GM12891 (cell line): ENCODE data around the gene SLC2A4.

Experiments
- POLR2A ChIP-seq: IDR thresholded peaks from 2 replicates; pipeline ENCODE4 v1.6.1; 2011; ENCODE audit warnings: low read depth, low read length, control low read depth
- POLR2AphosphoS5 ChIP-seq: IDR thresholded peaks from 2 replicates; pipeline ENCODE4 v1.6.1; 2011; ENCODE audit warnings: low read depth, low read length, control low read depth
- POU2F2 ChIP-seq: IDR thresholded peaks from 2 replicates; pipeline ENCODE4 v1.6.1; 2011; ENCODE audit warnings: low read depth, mild to moderate bottlenecking, control low read depth, low read length, moderate library complexity
- SPI1 ChIP-seq: IDR thresholded peaks from 2 replicates; pipeline ENCODE4 v1.6.1; 2011; ENCODE audit warnings: low read depth, low read length, control low read depth
- TAF1 ChIP-seq: IDR thresholded peaks from 2 replicates; pipeline ENCODE4 v1.6.1; 2011; ENCODE audit warnings: low read depth, low read length, control low read depth

DNA sequence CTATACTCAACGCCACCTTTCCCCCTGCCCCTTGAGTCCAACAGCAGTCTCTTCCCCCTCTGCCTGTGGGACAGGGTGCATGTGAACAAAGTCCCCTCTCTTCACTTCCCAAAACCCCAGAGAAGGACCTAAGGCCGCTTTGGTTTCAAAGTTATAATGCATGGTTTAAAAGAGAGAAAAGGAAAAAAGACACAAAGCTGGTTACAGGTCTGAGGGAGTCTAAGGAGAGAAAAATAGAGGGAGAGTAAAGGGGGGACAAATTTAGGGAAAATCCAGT, 38.1 kb upstream of the SLC2A4 start:
- TF ChIP-seq POLR2AphosphoS5 = no peak
- no peak for TF ChIP-seq POLR2A
- no peak for TF ChIP-seq TAF1
- TF ChIP-seq POU2F2 = no peak
- TF ChIP-seq SPI1 = no peak
